ENCODE data around the gene EML5.

- TF ChIP-seq CTCF (IDR thresholded peaks at IDR 0.05) (no peak), POLR2A (IDR thresholded peaks at IDR 0.05) (no peak), EP300 (IDR thresholded peaks at IDR 0.05) (no peak)
Measured at GRCh38 chr14:88802596-88802995, 9.8 kb upstream of the EML5 start.
